Choroid plexus epithelial cell (primary cell): ENCODE measurements around the gene RPRD2.

Experiments used
- DNase-seq: peaks from one replicate; pipeline ENCODE4 v3.0.0-alpha.2; 2010; ENCODE audit warnings: low read depth
- H3K4me3 ChIP-seq: 2 replicates; pipeline ENCODE4 v1.5.1; 2011; ENCODE audit warnings: low read depth, mild to moderate bottlenecking, control low read depth, low read length, moderate library complexity
- CTCF ChIP-seq: conservative IDR thresholded peaks from 2 replicates; pipeline ENCODE4 v1.5.1; 2011; ENCODE audit warnings: low read depth, mild to moderate bottlenecking, control low read depth, inconsistent platforms, low read length, moderate library complexity

Gene RPRD2

DNA sequence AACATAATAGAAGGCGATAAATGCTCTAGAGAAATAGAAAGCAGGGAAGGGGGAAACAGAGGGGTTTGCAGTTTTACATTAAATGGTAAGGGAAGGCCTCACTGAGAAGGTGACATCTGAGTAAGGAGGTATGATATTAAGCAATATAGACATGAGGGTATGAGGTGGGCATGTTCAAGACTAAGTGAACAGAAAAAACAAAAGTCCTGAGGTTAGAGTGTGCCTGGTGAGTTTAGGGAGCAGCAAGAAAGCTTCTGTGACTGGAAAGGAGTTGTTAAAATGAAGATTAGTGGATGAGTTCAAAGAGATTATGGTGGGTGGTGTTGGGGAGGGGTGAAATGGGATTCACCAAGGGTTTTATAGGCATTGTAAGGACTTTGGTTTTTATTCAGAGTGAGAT lies 8.6 kb downstream of the RPRD2 start:
- H3K4me3 ChIP-seq = no peak overlapping the region
- no peak for TF ChIP-seq CTCF

DNA sequence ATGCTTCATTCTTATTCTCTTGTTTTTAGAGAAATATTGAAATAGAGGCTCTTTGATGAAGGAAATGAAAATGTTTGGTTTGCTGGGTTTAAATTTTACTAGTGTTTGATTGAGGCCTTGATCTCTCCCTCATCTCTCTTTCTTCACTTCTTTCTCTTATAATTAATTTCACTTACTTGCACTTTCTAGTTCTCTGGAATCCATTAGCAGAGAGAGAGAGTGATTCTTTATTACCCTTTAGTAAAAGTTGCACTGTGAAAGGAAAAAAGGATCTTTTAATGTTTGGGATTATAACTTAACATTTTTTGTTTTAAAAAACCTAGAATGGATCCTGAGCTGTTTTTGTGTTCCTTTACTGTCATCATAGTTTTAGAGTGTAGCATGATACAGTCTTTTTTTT lies 12.2 kb downstream of the RPRD2 start:
- H3K4me3 ChIP-seq = no peak overlapping the region
- DNase-seq = no peak
- TF ChIP-seq CTCF = no peak

More for the DNA sequence above, 8.6 kb downstream of the RPRD2 start:
- no peak for DNase-seq

DNA sequence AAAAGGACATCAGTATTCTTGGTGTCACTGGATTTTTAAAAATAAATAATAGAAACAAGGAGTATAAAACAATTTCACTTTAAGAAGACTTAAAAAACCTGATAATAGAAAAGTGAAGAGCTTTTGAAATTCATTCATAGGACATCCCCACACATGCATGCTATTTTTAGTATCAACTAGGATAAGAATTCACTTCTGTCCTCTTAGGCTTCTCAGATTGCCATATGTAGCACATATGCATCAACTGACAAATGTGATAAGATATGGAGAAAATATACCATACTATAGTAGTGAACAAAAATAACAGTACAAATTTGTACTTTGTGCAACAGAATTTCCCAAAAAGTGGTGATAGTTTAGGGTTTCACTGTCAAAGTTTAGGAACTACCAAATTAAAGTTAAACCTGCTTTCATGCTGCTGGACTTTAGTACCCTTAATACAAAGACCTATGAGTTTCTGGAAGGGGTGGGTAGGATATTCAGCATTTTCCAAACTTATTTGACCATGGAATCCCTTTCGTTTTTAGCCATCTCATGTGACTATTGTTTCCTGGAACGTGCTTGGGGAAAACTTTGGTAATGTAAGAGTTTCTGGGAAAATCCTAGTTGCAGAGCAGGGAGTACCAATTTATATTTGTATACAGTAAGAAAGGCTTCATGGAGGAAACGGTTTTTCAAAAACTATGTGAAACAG lies 19.8 kb downstream of the RPRD2 start:
- no peak for DNase-seq
- H3K4me3 ChIP-seq = no peak overlapping the region
- no peak for TF ChIP-seq CTCF

- no peak overlapping the region for H3K4me3 ChIP-seq
- DNase-seq = no peak
- TF ChIP-seq CTCF = no peak
Measured at GRCh38 chr1:150385537-150386445, 21.8 kb downstream of the RPRD2 start.

GRCh38 chr1:150386592-150386991 lies 22.6 kb downstream of the RPRD2 start:
- no peak for DNase-seq
- no peak for TF ChIP-seq CTCF
- H3K4me3 ChIP-seq = no peak overlapping the region

- H3K4me3 ChIP-seq = no peak overlapping the region
- no peak for TF ChIP-seq CTCF
- no peak for DNase-seq
Measured at GRCh38 chr1:150387200-150387599, 23.3 kb downstream of the RPRD2 start.
